ENCODE data around the gene AP5S1. TPM values are rescaled to one million over a fixed set of nuclear protein-coding genes. Genes with fewer than 3 reads are reported as not detected.
A peak's percentile ranks its signal among the peaks of the same experiment; 100 is the strongest.

Gene AP5S1
- total RNA-seq, 1 donor from 2014 or later: 22.8 TPM

GRCh38 chr20:3804254-3804751, 16.0 kb upstream of the AP5S1 start:
- DNase-seq (ENCODE audit: extremely low spot score, unreplicated experiment): no peak
- Mint-ChIP-seq H3K36me3 (ENCODE audit: unreplicated experiment) (peaks cover 50% of the 10 kb centered on the region), H3K9me3 (ENCODE audit: unreplicated experiment) (no peaks in the 10 kb centered on the region), H3K4me3 (ENCODE audit: unreplicated experiment) (no peak overlapping the region), H3K4me1 (ENCODE audit: unreplicated experiment) (peaks cover 87% of the 10 kb centered on the region), H3K27ac (ENCODE audit: unreplicated experiment) (peak overlapping the region; percentile 83), H3K27me3 (ENCODE audit: unreplicated experiment) (no peaks in the 10 kb centered on the region)
- TF ChIP-seq CTCF (IDR thresholded peaks at IDR 0.05): no peak

DNA sequence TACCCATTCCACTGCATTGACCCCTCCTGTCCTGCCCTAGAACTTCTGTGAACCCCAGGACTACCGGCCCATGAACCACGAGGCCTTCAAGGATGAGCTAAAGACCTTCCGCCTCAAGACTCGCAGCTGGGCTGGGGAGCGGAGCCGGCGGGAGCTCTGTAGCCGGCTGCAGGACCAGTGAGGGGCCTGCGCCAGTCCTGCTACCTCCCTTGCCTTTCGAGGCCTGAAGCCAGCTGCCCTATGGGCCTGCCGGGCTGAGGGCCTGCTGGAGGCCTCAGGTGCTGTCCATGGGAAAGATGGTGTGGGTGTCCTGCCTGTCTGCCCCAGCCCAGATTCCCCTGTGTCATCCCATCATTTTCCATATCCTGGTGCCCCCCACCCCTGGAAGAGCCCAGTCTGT, 15.6 kb upstream of the AP5S1 start:
- no peak overlapping the region for H3K4me3 Mint-ChIP-seq (ENCODE audit: unreplicated experiment)
- no peaks in the 10 kb centered on the region for H3K9me3 Mint-ChIP-seq (ENCODE audit: unreplicated experiment)
- peaks cover 84% of the 10 kb centered on the region for H3K4me1 Mint-ChIP-seq (ENCODE audit: unreplicated experiment)
- no peaks in the 10 kb centered on the region for H3K27me3 Mint-ChIP-seq (ENCODE audit: unreplicated experiment)
- H3K36me3 Mint-ChIP-seq (ENCODE audit: unreplicated experiment): peaks cover 50% of the 10 kb centered on the region
- peak overlapping the region; percentile 95 for H3K27ac Mint-ChIP-seq (ENCODE audit: unreplicated experiment)
- TF ChIP-seq CTCF (IDR thresholded peaks at IDR 0.05): no peak
- DNase-seq (ENCODE audit: extremely low spot score, unreplicated experiment): no peak

GRCh38 chr20:3808544-3808943, 11.8 kb upstream of the AP5S1 start:
- no peak for TF ChIP-seq CTCF (IDR thresholded peaks at IDR 0.05)
- H3K4me1 Mint-ChIP-seq (ENCODE audit: unreplicated experiment): peaks cover 86% of the 10 kb centered on the region
- H3K36me3 Mint-ChIP-seq (ENCODE audit: unreplicated experiment): peaks cover 24% of the 10 kb centered on the region
- H3K9me3 Mint-ChIP-seq (ENCODE audit: unreplicated experiment): no peaks in the 10 kb centered on the region
- peak overlapping the region; percentile 95 for H3K27ac Mint-ChIP-seq (ENCODE audit: unreplicated experiment)
- H3K27me3 Mint-ChIP-seq (ENCODE audit: unreplicated experiment): no peaks in the 10 kb centered on the region
- H3K4me3 Mint-ChIP-seq (ENCODE audit: unreplicated experiment): peak overlapping the region; percentile 65
- no peak for DNase-seq (ENCODE audit: extremely low spot score, unreplicated experiment)

GRCh38 chr20:3811467-3812258, 8.7 kb upstream of the AP5S1 start:
- no peak for TF ChIP-seq CTCF (IDR thresholded peaks at IDR 0.05)
- Mint-ChIP-seq H3K27me3 (ENCODE audit: unreplicated experiment) (no peaks in the 10 kb centered on the region), H3K27ac (ENCODE audit: unreplicated experiment) (peak overlapping the region; percentile 99), H3K36me3 (ENCODE audit: unreplicated experiment) (peaks cover under 1% of the 10 kb centered on the region), H3K4me1 (ENCODE audit: unreplicated experiment) (peaks cover 62% of the 10 kb centered on the region), H3K9me3 (ENCODE audit: unreplicated experiment) (no peaks in the 10 kb centered on the region), H3K4me3 (ENCODE audit: unreplicated experiment) (peak overlapping the region; percentile 74)
- DNase-seq (ENCODE audit: extremely low spot score, unreplicated experiment): peak; percentile 100

DNA sequence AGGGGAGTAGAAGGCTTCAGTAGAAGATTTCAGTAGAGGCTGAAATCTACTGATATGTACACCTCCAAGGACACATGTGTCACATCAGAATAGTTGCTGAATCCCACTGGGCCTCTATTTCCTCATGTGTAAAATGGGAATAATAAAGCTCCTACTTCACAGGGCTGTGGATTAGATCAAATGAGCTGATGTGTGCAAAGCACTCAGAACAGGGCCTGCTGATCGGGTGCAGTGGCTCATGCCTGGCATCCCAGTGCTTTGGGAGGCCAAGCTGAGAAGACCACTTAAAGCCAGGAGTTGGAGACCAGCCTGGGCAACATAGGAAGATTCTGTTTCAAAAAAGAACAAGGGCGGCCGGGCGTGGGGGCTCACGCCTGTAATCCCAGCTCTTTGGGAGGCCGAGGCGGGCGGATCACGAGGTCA, 8.1 kb upstream of the AP5S1 start:
- Mint-ChIP-seq H3K4me3 (ENCODE audit: unreplicated experiment) (peak overlapping the region; percentile 26), H3K27ac (ENCODE audit: unreplicated experiment) (peak overlapping the region; percentile 99), H3K27me3 (ENCODE audit: unreplicated experiment) (no peaks in the 10 kb centered on the region), H3K36me3 (ENCODE audit: unreplicated experiment) (no peaks in the 10 kb centered on the region), H3K4me1 (ENCODE audit: unreplicated experiment) (peaks cover 58% of the 10 kb centered on the region), H3K9me3 (ENCODE audit: unreplicated experiment) (no peaks in the 10 kb centered on the region)
- TF ChIP-seq CTCF (IDR thresholded peaks at IDR 0.05): no peak
- DNase-seq (ENCODE audit: extremely low spot score, unreplicated experiment): no peak

Data from osteocyte (in vitro differentiated cells).